SH-SY5Y (cell line): ENCODE measurements around the gene TECPR2.

Source experiments
- GATA2 ChIP-seq: IDR thresholded peaks from 2 replicates; pipeline ENCODE4 v1.6.1; 2011; ENCODE audit warnings: mild to moderate bottlenecking, low read depth, low read length
- GATA3 ChIP-seq: IDR thresholded peaks from 2 replicates; pipeline ENCODE4 v1.6.1; 2011; ENCODE audit warnings: low read depth, mild to moderate bottlenecking, low read length, moderate library complexity

DNA sequence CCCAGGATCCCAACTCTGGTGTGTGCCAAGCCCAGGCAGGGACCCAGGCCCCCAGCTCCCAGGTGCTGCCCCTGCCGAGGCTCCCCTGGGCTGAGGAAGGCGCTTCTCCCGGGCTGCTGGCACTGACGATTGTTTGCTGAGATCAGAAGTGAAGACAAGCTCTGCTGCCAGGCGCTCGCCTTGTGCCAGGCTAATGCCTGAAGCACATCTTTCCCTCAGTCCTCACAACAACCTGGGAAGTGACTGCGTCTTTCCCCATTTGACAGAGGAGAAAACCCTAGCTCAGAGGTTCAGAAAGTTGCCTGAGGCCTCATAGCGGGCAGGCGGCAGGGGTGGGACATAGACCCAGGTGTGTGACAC lies 110.0 kb downstream of the TECPR2 start:
- TF ChIP-seq GATA2 = no peak
- no peak for TF ChIP-seq GATA3
